K562 (cell line): ENCODE data around the gene CCDC28B.
A peak's percentile ranks its signal among the peaks of the same experiment; 100 is the strongest.

Experiments
- ARID2 ChIP-seq: fragments of 450-650 bp; IDR thresholded peaks from 2 replicates; pipeline ENCODE4 v1.6.1; 2017; ENCODE audit warnings: antibody characterized with exemption, mild to moderate bottlenecking
- NEUROD1 ChIP-seq: fragments of 150-350 bp; IDR thresholded peaks from 2 replicates; pipeline ENCODE4 v1.6.1; 2014; ENCODE audit warnings: borderline replicate concordance, low read length, low read depth; ENCODE audit not compliant: partially characterized antibody
- NFE2 ChIP-seq: IDR thresholded peaks from 2 replicates; pipeline ENCODE4 v1.6.1; 2014; ENCODE audit warnings: antibody characterized with exemption, low read depth
- PRMT5 ChIP-seq: sonication (generic); formaldehyde crosslinking; IDR thresholded peaks from 2 replicates; pipeline ENCODE4 v1.5.0; 2020; ENCODE audit warnings: missing genetic modification reagents
- SRF ChIP-seq, 2 experiments: fragments of 250-450, 450-650 bp in 1 of 2; sonication (Bioruptor Pico) in 1 of 2; sonication (generic) in 1 of 2; formaldehyde crosslinking; IDR thresholded peaks; 2 replicates each; pipeline versions ENCODE4 v1.5.0 to v1.5.1; 2020 to 2022; ENCODE audit warnings: mild to moderate bottlenecking in 1 of 2, missing genetic modification reagents in 1 of 2
- TCF7 ChIP-seq: sonication (generic); IDR thresholded peaks from 2 replicates; pipeline ENCODE4 v1.6.1; 2016; ENCODE audit warnings: antibody characterized with exemption, borderline replicate concordance
- ZKSCAN8 ChIP-seq: fragments of 200-800 bp; sonication (Bioruptor generic); IDR thresholded peaks from 2 replicates; pipeline ENCODE4 v1.6.1; 2016; ENCODE audit warnings: missing genetic modification characterization, missing compliant biosample characterization

GRCh38 chr1:32247983-32248889 lies 47.8 kb downstream of the CCDC28B start:
- TF ChIP-seq NFE2, result no peak
- no peak for TF ChIP-seq SRF (CRISPR knock-in tag; IDR thresholded peaks at IDR 0.05)
- peak; percentile 66 for TF ChIP-seq ARID2
- TF ChIP-seq ZKSCAN8 (CRISPR knock-in tag), result no peak
- no peak for TF ChIP-seq TCF7
- TF ChIP-seq NEUROD1, result peak; percentile 52
- TF ChIP-seq PRMT5 (CRISPR knock-in tag), result no peak
